RWPE2 (cell line): ENCODE results near the gene TCF7.

Experiments
- ATAC-seq: fragments of 200-7000 bp; cut with Tn5 transposase; 3 replicates; pipeline ENCODE4 v1.9.1; 2021; ENCODE audit warnings: low read depth
- DNase-seq: peaks from one replicate; pipeline ENCODE4 v3.0.0-alpha.2; 2020; ENCODE audit warnings: low spot score
- H3K27ac ChIP-seq: fragments of 450-650 bp; 2 replicates; pipeline ENCODE4 v1.5.1; 2017; ENCODE audit warnings: mild to moderate bottlenecking; ENCODE audit not compliant: poor library complexity, severe bottlenecking
- H3K27me3 ChIP-seq: fragments of 250-450 bp; sonication (Bioruptor Pico); 2 replicates; pipeline ENCODE4 v1.5.1; 2021; ENCODE audit warnings: mild to moderate bottlenecking, moderate library complexity; ENCODE audit not compliant: insufficient read depth, poor library complexity, severe bottlenecking
- H3K36me3 ChIP-seq: fragments of 250-450 bp; sonication (Bioruptor Pico); 2 replicates; pipeline ENCODE4 v1.5.1; 2020; ENCODE audit warnings: low read depth, mild to moderate bottlenecking, moderate library complexity
- H3K4me1 ChIP-seq: fragments of 250-450 bp; sonication (Bioruptor Pico); 2 replicates; pipeline ENCODE4 v1.5.1; 2021; ENCODE audit warnings: mild to moderate bottlenecking, moderate library complexity; ENCODE audit not compliant: insufficient read depth, poor library complexity, severe bottlenecking
- H3K4me3 ChIP-seq: fragments of 250-450 bp; sonication (Bioruptor Pico); 2 replicates; pipeline ENCODE4 v1.5.1; 2021; ENCODE audit warnings: mild to moderate bottlenecking, moderate library complexity; ENCODE audit not compliant: severe bottlenecking
- H3K9me3 ChIP-seq: fragments of 250-450 bp; sonication (Bioruptor Pico); 2 replicates; pipeline ENCODE4 v1.5.1; 2021; ENCODE audit warnings: mild to moderate bottlenecking, moderate library complexity; ENCODE audit not compliant: severe bottlenecking
- CTCF ChIP-seq: fragments of 450-650 bp; IDR thresholded peaks from one replicate; pipeline ENCODE4 v1.5.1; 2017; ENCODE audit warnings: mild to moderate bottlenecking, moderate library complexity; ENCODE audit not compliant: poor library complexity, severe bottlenecking

Gene TCF7

DNA sequence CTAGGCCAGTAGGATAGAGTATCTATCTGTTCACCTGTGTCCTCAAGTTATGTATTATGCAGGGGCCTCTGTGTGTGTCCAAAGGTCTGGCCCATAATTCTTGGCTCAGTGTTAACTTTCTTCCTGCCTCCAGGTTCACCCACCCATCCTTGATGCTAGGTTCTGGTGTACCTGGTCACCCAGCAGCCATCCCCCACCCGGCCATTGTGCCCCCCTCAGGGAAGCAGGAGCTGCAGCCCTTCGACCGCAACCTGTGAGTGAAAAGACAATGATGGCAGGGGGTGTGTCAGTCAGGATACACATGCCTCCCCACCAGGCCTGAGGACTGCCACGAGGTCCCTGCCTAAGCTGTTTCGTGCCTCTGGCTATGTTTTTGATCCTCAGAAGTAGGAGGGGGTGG lies 27.6 kb downstream of the TCF7 start:
- Histone ChIP-seq H3K27me3 (no peaks in the 10 kb centered on the region), H3K4me3 (no peak overlapping the region), H3K36me3 (peaks cover 41% of the 10 kb centered on the region), H3K9me3 (no peaks in the 10 kb centered on the region), H3K27ac (no peak overlapping the region), H3K4me1 (peaks cover 14% of the 10 kb centered on the region)
- ATAC-seq (no peak), DNase-seq (no peak)
- TF ChIP-seq CTCF = no peak

DNA sequence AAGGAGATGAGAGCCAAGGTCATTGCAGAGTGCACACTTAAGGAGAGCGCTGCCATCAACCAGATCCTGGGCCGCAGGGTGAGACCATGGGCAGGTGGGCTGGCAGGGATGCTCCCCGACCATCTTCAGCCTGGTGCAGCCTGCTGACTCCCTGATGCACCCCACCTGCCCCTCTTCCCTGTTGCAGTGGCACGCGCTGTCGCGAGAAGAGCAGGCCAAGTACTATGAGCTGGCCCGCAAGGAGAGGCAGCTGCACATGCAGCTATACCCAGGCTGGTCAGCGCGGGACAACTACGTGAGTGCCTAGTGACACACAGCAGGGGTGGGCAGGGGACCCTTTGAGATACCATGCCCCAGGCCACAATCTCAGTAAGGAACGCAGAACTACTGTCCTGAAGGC lies 28.3 kb downstream of the TCF7 start:
- Histone ChIP-seq H3K4me3 (no peak overlapping the region), H3K36me3 (peaks cover 43% of the 10 kb centered on the region), H3K27ac (no peak overlapping the region), H3K4me1 (peaks cover 14% of the 10 kb centered on the region), H3K9me3 (no peaks in the 10 kb centered on the region), H3K27me3 (no peaks in the 10 kb centered on the region)
- no peak for ATAC-seq
- peak; percentile 70 for DNase-seq
- TF ChIP-seq CTCF = no peak

DNA sequence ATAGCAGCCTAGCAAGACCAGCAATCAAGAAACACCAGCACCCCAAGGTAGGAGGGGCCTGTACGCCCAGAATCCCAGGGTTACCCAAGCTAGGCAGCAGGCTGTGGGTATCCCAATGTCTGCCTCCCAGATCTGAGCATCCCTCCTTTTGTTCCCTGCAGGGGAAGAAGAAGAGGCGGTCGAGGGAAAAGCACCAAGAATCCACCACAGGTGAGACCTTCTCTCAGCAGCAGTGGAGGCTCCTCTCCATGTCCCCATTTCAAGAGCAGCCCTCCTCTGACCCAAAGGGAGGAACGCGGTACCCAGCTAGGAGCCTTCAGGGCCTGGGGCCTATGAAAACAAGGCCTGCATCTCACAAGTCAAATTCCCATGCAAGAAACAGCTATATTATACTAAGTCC lies 28.9 kb downstream of the TCF7 start:
- Histone ChIP-seq H3K27ac (no peak overlapping the region), H3K27me3 (no peaks in the 10 kb centered on the region), H3K9me3 (no peaks in the 10 kb centered on the region), H3K36me3 (peaks cover 49% of the 10 kb centered on the region), H3K4me3 (no peak overlapping the region), H3K4me1 (peaks cover 9% of the 10 kb centered on the region)
- TF ChIP-seq CTCF = no peak
- DNase-seq (no peak), ATAC-seq (no peak)

GRCh38 chr5:134143944-134144941 lies 29.8 kb downstream of the TCF7 start:
- Histone ChIP-seq H3K4me3 (no peak overlapping the region), H3K9me3 (no peaks in the 10 kb centered on the region), H3K36me3 (peaks cover 57% of the 10 kb centered on the region), H3K27me3 (no peaks in the 10 kb centered on the region), H3K27ac (no peak overlapping the region), H3K4me1 (peaks cover 5% of the 10 kb centered on the region)
- ATAC-seq (no peak), DNase-seq (no peak)
- TF ChIP-seq CTCF = no peak
